K562 (cell line): ENCODE measurements around the gene NF2. TPM values are rescaled to one million over a fixed set of nuclear protein-coding genes. Genes with fewer than 3 reads are reported as not detected.

Experiments used
- ARNT ChIP-seq, 2 experiments: fragments of 450-650 bp; IDR thresholded peaks; 2 replicates each; pipeline ENCODE4 v1.6.1; 2016; ENCODE audit warnings: mild to moderate bottlenecking in 1 of 2
- CCAR2 ChIP-seq: fragments of 200-400 bp; formaldehyde crosslinking; IDR thresholded peaks from 2 replicates; pipeline ENCODE4 v1.6.1; 2017; ENCODE audit warnings: mild to moderate bottlenecking, low read depth, low read length
- CXXC5 ChIP-seq: fragments of 250-450 bp; sonication (Bioruptor Pico); IDR thresholded peaks from 2 replicates; pipeline ENCODE4 v1.8.0; 2022; ENCODE audit warnings: inconsistent platforms, mild to moderate bottlenecking, moderate library complexity
- FOS ChIP-seq: IDR thresholded peaks from 3 replicates; pipeline ENCODE4 v1.6.1; 2011; ENCODE audit not compliant: insufficient read length; ENCODE audit errors: extremely low read depth
- FOXM1 ChIP-seq, 2 experiments: fragments of 450-650 bp in 1 of 2; sonication (generic) in 1 of 2; formaldehyde crosslinking in 1 of 2; IDR thresholded peaks; 2 replicates each; pipeline versions ENCODE4 v1.6.1 to v1.9.0; 2017 to 2022; ENCODE audit warnings: low read depth in 2 of 2, mild to moderate bottlenecking in 2 of 2, missing genetic modification reagents in 1 of 2, moderate library complexity in 1 of 2
- GABPB2 ChIP-seq: fragments of 250-450 bp; sonication (Bioruptor Pico); conservative IDR thresholded peaks from 2 replicates; pipeline ENCODE4 v1.5.1; 2021; ENCODE audit warnings: mild to moderate bottlenecking
- HNRNPH1 ChIP-seq: fragments of 200-400 bp; formaldehyde crosslinking; optimal IDR thresholded peaks from 2 replicates; pipeline ENCODE3; 2017; ENCODE audit warnings: low read depth, mild to moderate bottlenecking, low read length, moderate library complexity
- MCM2 ChIP-seq: fragments of 450-650 bp; IDR thresholded peaks from 2 replicates; pipeline ENCODE4 v1.6.1; 2017; ENCODE audit warnings: low read depth, mild to moderate bottlenecking
- MEIS2 ChIP-seq: fragments of 450-650 bp; IDR thresholded peaks from 2 replicates; pipeline ENCODE4 v1.6.1; 2014; ENCODE audit warnings: mild to moderate bottlenecking; ENCODE audit not compliant: partially characterized antibody
- MTA1 ChIP-seq: fragments of 450-650 bp; IDR thresholded peaks from 2 replicates; pipeline ENCODE4 v1.6.1; 2017; ENCODE audit warnings: borderline replicate concordance
- RFX1 ChIP-seq: fragments of 450-650 bp; IDR thresholded peaks from 2 replicates; pipeline ENCODE4 v1.6.1; 2016; ENCODE audit warnings: mild to moderate bottlenecking, moderate library complexity
- TAF9B ChIP-seq: fragments of 450-650 bp; IDR thresholded peaks from 2 replicates; pipeline ENCODE4 v1.6.1; 2018; ENCODE audit warnings: mild to moderate bottlenecking; ENCODE audit not compliant: partially characterized antibody
- TBP ChIP-seq: optimal IDR thresholded peaks from 2 replicates; pipeline ENCODE3; 2011; ENCODE audit warnings: low read depth, low read length, improper control_type of control experiment
- USF1 ChIP-seq: sonication (generic); formaldehyde crosslinking; IDR thresholded peaks from 2 replicates; pipeline ENCODE4 v1.9.0; 2022; ENCODE audit warnings: mild to moderate bottlenecking, missing genetic modification reagents
- ZEB2 ChIP-seq: fragments of 450-650 bp; IDR thresholded peaks from 2 replicates; pipeline ENCODE4 v1.6.1; 2016
- ZFPM2 ChIP-seq: fragments of 250-450 bp; sonication (Bioruptor Pico); IDR thresholded peaks from 2 replicates; pipeline ENCODE4 v1.5.1; 2022; ENCODE audit warnings: mild to moderate bottlenecking
- ZNF140 ChIP-seq: fragments of 250-450 bp; sonication (Bioruptor Pico); IDR thresholded peaks from 2 replicates; pipeline ENCODE4 v1.8.0; 2021; ENCODE audit warnings: moderate library complexity, mild to moderate bottlenecking, inconsistent platforms
- ZNF280B ChIP-seq: fragments of 250-450 bp; sonication (Bioruptor Pico); IDR thresholded peaks from 2 replicates; pipeline ENCODE4 v1.5.1; 2021; ENCODE audit warnings: mild to moderate bottlenecking
- ZNF41 ChIP-seq: fragments of 250-450 bp; sonication (Bioruptor Pico); conservative IDR thresholded peaks from 2 replicates; pipeline ENCODE4 v1.4.0; 2020; ENCODE audit warnings: mild to moderate bottlenecking
- polyA plus RNA-seq, 8 experiments: library from polyadenylated mRNA; depleted of rRNA in 4 of 8; stranded (reverse) in 5 of 8; unstranded in 3 of 8; fragments of >200 nt; fragmentation: Nextera tagmentation in 2 of 8; fragmentation: Illumina TruSeq in 1 of 8; extraction: Ambion mirVana in 2 of 8; extraction: Trizol in 1 of 8; gene quantifications; 2 replicates each; pipeline versions ENCODE4 v1.2.1 to v1.2.3, GENCODE V29; 2011 to 2014; ENCODE audit warnings: inconsistent platforms in 1 of 8, missing spikeins in 1 of 8
- total RNA-seq, 7 experiments: library from RNA; depleted of rRNA in 6 of 7; stranded (reverse); fragments of >200 nt in 6 of 7; fragmentation: Illumina TruSeq in 2 of 7; extraction: Trizol in 2 of 7; gene quantifications; 2 replicates each; pipeline versions ENCODE4 v1.2.1 to v1.2.3, GENCODE V29; 2011 to 2021; ENCODE audit warnings: low replicate concordance in 1 of 7
- TF ChIP-seq, protein P1 (sequence below): fragments of 450-650 bp; formaldehyde crosslinking; conservative IDR thresholded peaks from 2 replicates; pipeline ENCODE4 v1.4.0; 2022; ENCODE audit warnings: mild to moderate bottlenecking, missing genetic modification characterization
- TF ChIP-seq, protein P2 (sequence below): fragments of 150-350 bp; IDR thresholded peaks from 2 replicates; pipeline ENCODE4 v1.6.1; 2014; ENCODE audit warnings: low read depth, mild to moderate bottlenecking, low read length, borderline replicate concordance

Gene NF2
- total and polyA plus RNA-seq, 9 of the 15 experiments (the other 6 are each of a cell fraction or from before 2014, with no cell fraction given) = 2.2 to 32.5 (median 15.2) TPM

- peak; percentile 33; the same call in 1 of the 2 replicates for TF ChIP-seq FOXM1 (IDR thresholded peaks at IDR 0.05; ENCODE audit: low read depth)
- no peak for TF ChIP-seq FOXM1 (CRISPR knock-in tag; IDR thresholded peaks at IDR 0.05; ENCODE audit: low read depth)
- no peak for TF ChIP-seq MCM2
- TF ChIP-seq ZEB2 = no peak
- TF ChIP-seq GABPB2 (CRISPR knock-in tag) = no peak
- TF ChIP-seq USF1 (CRISPR knock-in tag) = peak; percentile 70
- peak; percentile 85 for TF ChIP-seq FOS
- TF ChIP-seq HNRNPH1 = no peak
- no peak for TF ChIP-seq ZNF280B (CRISPR knock-in tag)
- TF ChIP-seq, protein P1, sequence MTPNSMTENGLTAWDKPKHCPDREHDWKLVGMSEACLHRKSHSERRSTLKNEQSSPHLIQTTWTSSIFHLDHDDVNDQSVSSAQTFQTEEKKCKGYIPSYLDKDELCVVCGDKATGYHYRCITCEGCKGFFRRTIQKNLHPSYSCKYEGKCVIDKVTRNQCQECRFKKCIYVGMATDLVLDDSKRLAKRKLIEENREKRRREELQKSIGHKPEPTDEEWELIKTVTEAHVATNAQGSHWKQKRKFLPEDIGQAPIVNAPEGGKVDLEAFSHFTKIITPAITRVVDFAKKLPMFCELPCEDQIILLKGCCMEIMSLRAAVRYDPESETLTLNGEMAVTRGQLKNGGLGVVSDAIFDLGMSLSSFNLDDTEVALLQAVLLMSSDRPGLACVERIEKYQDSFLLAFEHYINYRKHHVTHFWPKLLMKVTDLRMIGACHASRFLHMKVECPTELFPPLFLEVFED = no peak
- no peak for TF ChIP-seq MTA1
- TF ChIP-seq MEIS2 = peak; percentile 64
- no peak for TF ChIP-seq ZNF140
- no peak for TF ChIP-seq CCAR2
- TF ChIP-seq TBP = peak; percentile 4
- peak; percentile 8; the same call in 1 of the 2 replicates for TF ChIP-seq RFX1
- no peak for TF ChIP-seq ZNF41 (CRISPR knock-in tag)
- no peak for TF ChIP-seq TAF9B
- peak; percentile 75 for TF ChIP-seq CXXC5 (CRISPR knock-in tag)
- TF ChIP-seq ARNT (IDR thresholded peaks at IDR 0.05) = no peak
- no peak for TF ChIP-seq ZFPM2
- TF ChIP-seq, protein P2, sequence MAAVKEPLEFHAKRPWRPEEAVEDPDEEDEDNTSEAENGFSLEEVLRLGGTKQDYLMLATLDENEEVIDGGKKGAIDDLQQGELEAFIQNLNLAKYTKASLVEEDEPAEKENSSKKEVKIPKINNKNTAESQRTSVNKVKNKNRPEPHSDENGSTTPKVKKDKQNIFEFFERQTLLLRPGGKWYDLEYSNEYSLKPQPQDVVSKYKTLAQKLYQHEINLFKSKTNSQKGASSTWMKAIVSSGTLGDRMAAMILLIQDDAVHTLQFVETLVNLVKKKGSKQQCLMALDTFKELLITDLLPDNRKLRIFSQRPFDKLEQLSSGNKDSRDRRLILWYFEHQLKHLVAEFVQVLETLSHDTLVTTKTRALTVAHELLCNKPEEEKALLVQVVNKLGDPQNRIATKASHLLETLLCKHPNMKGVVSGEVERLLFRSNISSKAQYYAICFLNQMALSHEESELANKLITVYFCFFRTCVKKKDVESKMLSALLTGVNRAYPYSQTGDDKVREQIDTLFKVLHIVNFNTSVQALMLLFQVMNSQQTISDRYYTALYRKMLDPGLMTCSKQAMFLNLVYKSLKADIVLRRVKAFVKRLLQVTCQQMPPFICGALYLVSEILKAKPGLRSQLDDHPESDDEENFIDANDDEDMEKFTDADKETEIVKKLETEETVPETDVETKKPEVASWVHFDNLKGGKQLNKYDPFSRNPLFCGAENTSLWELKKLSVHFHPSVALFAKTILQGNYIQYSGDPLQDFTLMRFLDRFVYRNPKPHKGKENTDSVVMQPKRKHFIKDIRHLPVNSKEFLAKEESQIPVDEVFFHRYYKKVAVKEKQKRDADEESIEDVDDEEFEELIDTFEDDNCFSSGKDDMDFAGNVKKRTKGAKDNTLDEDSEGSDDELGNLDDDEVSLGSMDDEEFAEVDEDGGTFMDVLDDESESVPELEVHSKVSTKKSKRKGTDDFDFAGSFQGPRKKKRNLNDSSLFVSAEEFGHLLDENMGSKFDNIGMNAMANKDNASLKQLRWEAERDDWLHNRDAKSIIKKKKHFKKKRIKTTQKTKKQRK = peak; percentile 91
Measured at GRCh38 chr22:29603358-29604075, at the start of gene NF2 (continued).
